G401.6 (cell line): ENCODE measurements around the gene GOLPH3L.
"Not testable (repeated sequence)": the region's sequence is repeated elsewhere in the genome, so short reads cannot be mapped to it uniquely, and the experiment has no call there.

ENCODE experiments used
- FAIRE-seq: peaks from 2 replicates; lab custom pipeline; 2012; peaks lifted over from hg19 to GRCh38; lab: Jason Lieb, UNC

Gene GOLPH3L

DNA sequence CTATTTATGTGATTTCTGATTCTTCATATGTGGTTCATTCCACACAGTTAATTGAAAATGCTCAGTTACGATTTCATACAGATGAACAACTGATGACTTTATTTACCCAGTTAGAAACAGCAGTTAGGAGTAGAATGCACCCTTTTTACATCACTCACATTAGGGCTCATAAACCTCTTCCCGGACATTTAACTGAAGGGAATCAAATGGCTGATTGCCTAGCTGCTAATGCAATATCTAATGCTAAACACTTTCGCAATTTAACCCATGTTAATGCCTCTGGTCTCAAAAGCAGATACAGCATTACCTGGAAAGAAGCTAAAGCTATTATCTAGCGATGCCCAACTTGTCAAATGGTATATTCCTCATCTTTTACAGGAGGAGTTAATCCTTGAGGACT is 39.9 kb downstream of the GOLPH3L start:
- FAIRE-seq = not testable (repeated sequence)

DNA sequence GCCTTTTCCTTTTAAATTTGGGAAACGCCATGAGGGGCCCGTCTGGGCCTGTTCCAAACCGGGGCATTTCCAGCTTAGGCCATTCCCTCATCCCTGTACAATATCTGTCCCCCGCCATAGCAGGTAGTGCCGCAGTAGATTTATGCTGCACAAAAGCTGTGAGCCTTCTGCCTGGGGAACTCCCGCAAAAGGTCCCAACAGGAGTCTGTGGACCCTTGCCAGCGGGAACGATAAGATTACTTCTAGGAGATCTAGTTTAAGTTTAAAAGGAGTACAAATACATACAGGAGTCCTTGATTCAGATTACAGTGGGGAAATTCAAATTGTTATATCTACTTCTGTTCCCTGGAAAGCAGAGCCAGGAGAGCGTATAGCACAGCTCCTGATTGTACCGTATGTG is 42.3 kb downstream of the GOLPH3L start:
- not testable (repeated sequence) for FAIRE-seq

DNA sequence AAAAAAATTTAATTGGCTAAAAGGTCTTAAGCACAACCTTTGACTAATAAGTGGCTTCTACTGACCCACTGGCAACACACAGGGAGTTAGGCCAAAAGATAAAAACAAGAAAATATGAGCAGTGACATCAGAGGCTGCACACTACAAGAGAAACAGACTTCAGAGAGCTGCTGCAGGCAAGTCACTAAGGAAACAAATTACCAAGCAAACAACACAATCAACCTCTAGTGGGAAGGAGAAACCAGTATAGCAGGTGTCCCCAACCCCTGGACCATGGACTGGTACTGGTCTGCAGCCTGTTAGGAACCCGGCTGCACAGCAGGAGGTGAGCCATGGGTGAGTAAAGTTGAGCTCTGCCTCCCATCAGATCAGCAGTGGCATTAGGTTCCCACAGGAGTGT is 46.8 kb downstream of the GOLPH3L start:
- no peak for FAIRE-seq

DNA sequence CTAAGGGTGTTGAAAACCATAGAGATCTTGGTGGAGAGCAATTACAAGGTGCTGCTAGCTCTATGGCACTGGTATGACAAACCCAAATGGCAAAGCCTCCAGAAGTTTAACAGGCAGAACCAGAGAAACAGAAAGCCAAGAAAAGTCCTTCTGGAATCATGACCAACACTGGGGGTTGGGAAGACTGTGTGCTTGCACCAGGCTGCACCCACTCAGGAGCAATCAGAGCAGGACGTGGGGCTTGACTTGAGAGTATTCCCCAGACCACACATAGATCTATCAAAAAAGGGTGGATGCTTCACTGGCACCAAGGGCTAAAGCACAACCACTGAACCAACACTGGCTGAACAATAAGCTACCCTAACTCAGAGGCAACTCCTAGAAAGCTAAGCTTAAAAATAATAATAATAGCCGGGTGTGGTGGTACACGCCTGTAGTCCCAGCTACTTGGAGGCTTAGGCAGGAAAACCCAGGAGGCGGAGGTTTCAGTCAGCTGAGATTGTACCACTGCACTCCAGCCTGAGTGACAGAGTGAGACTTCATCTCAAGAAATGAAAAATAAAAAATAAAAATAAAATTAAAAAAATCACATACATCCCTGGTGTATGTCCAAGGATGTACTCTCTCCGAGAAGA is 47.4 kb downstream of the GOLPH3L start:
- no peak for FAIRE-seq

GRCh38 chr1:150642296-150642695 is 54.7 kb downstream of the GOLPH3L start:
- no peak for FAIRE-seq

DNA sequence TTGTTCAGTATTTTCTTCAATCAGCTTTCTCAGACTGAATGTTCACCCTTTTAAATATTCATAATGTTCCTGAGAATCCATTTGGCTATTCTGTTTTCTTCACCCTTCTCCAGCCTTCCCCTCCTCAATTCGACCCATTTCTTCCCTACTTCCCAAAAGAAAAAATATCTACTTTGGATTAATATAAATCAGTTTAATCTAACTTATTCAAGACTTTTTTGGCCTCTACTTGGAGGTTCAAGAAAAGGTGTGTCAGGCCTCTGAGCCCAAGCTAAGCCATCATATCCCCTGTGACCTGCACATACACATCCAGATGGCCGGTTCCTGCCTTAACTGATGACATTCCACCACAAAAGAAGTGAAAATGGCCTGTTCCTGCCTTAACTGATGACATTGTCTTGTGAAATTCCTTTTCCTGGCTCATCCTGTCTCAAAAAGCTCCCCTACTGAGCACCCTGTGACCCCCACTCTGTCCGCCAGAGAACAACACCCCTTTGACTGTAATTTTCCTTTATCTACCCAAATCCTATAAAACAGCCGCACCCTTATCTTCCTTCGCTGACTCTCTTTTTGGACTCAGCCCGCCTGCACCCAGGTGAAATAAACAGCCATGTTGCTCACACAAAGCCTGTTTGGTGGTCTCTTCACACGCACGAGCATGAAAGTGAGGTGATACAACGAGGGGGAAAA is 55.7 kb downstream of the GOLPH3L start:
- FAIRE-seq = not testable (repeated sequence)

GRCh38 chr1:150638430-150638829 is 58.5 kb downstream of the GOLPH3L start:
- not testable (repeated sequence) for FAIRE-seq

DNA sequence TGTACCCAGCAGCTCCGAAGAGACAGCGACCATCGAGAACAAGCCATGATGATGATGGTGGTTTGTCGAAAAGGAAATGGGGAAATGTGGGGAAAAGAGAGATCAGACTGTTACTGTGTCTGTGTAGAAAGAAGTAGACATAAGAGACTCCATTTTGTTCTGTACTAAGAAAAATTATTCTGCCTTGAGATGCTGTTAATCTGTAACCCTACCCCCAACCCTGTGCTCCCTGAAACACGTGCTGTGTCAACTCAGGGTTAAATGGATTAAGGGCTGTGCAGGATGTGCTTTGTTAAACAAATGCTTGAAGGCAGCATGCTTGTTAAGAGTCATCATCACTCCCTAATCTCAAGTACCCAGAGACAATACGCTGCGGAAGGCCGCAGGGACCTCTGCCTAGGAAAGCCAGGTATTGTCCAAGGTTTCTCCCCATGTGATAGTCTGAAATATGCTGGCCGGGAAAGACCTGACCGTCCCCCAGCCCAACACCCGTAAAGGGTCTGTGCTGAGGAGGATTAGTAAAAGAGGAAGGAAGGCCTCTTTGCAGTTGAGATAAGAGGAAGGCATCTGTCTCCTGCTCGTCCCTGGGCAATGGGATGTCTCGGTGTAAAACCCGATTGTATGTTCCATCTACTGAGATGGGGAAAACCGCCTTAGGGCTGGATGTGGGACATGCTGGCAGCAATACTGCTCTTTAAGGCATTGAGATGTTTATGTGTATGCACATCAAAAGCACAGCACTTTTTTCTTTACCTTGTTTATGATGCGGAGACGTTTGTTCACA is 61.9 kb downstream of the GOLPH3L start:
- FAIRE-seq = not testable (repeated sequence)

DNA sequence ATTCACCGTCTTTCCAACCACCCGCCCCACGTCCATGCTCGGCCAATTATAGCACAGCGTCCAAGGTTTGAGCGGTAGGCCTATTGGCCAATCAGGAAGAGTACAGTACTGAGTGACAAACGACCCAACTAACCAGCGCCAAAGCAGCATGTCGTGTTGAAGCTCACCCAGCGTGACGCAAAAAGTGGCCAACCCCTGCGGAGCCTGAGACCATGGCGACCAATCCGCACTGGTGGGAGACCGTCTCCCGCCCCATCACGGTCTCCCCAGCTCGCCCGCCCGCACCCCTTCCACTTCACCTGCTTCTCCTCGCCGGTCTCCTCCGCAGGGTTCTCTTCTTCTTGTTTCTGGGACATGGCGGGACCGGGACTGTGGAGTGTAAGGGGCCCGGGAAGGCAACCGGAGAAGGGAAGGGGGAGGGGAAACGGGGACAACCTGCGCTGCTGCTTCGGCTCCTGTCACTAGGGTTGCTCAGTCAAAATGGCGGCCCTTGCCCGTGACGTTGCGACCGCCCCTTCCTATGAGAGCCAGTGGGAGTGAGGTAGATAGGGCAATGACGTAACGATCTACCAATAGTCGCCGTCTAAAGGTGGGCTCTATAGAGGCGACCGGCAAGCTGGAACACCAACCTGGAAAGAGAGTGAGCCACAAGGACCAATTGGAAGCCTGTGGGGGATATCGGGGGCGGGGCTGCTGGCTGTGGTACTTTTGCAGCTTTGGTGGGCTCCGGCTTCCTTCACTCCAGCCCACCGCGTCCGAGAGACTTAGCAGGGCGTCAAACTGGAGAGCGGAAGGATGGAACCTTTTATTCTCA is 67.6 kb downstream of the GOLPH3L start, which contains the start of gene ENSA:
ENSA (minus strand) TSS at position 498 of the 814 bp plus-strand sequence; CDS start at position 356, 142 bp downstream.
- FAIRE-seq = peak; percentile 97

GRCh38 chr1:150628766-150629114 is 68.2 kb downstream of the GOLPH3L start:
- FAIRE-seq = no peak

GRCh38 chr1:150627826-150628410 is 69.0 kb downstream of the GOLPH3L start:
- FAIRE-seq = no peak

DNA sequence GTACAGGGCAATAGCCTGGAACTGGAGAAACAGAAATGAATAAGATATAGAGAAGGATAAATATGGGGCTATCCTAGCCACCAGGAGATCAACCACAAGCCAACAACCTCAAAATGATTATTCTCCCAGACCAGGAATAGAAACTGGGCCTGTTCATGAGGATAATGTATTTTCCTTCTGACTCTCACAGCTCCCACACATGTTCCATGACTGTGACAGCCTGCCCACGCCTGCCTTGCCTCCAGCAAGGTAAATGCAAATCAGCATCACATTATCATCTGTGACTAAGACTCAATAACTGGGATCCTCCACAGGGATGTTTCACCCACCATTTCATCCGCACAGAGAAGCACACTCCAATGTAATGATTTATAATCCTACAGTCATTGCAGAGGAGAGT is 70.8 kb downstream of the GOLPH3L start:
- no peak for FAIRE-seq

DNA sequence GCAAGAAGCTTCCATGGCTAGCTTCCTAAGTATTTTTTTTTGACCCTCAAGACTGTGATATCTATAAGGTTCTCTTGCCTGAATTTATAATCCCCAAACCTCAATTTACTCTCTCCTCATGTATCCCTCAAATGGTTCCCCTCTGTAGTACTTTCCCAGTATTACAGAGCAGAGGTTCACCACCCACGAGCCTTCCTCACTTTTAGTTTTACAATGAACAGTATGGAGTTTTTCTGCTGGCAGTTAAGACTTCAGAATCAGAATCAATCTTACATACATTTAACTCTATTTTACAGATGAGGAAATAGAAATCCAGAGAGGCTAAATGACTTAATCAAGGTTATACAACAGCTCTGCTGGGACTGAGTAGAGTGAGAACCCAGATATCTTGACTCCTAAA is 72.4 kb downstream of the GOLPH3L start:
- not testable (repeated sequence) for FAIRE-seq

GRCh38 chr1:150624134-150624533 is 72.8 kb downstream of the GOLPH3L start:
- not testable (repeated sequence) for FAIRE-seq

- FAIRE-seq = no peak
Measured at GRCh38 chr1:150622303-150622975, 74.5 kb downstream of the GOLPH3L start.

GRCh38 chr1:150621497-150622302 is 75.3 kb downstream of the GOLPH3L start:
- FAIRE-seq = peak; percentile 31

DNA sequence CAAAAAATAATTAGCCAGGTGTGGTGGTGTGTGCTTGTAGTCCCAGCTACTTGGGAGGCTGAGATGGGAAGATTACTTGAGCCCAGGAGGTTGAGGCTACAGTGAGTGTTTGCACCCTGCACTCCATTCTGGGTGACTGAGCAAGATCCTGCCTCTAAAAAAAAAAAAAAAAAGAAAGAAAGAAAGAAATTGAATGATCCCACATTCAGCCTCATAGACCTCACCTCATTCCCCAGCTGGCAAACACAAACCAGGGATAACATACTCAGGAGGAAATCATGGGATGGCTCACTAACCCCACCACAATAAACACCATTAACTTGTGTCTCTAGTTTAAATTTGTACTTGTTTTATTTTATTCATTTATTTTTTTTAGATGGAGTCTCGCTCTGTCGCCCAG is 76.0 kb downstream of the GOLPH3L start:
- no peak for FAIRE-seq

DNA sequence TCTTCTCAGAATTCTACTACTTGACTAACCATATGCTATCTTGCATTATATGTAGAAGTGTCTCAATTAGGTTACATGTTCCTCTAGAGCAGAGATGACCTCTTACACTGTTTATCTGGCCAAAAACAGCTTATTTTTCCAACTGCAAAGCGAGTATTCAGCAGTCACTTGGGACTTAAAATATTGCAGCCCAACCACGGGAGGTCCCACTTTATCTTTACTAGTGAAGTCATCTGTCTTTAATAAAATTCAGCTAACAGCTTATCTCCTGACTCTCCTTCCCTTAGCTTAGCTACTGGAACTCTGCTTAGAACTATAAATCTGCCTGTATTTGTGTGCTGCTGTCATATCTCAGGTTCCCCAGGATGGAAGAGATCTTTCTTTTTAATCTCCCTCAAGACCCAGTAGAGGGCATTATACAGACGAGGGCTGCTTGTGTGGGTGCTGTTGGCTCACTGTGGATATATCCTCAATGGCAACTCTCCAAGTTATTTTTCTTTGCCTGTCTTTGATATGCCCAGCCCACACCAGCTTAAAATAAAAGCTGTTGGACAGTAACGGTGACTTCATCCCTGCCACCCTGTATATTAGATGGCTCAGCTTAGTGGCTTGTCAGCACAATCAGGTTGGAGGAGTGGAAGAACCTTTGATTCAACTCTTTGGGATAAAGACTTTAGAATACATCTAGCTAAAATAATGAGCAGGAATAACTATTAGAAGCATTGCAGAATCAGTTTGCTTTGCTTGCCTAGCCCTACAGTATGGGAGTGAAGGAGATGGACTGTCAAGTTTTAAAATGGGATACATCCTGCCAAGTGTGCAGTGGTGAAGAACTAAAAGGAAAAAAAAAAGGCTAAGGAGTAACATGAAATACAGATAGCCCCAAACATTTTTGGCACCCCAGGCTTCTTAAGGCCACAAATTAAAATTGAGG is 77.1 kb downstream of the GOLPH3L start:
- FAIRE-seq = no peak
